Thoracic aorta (tissue), 2 donors: ENCODE measurements around the gene GPR18. TPM values are rescaled to one million over a fixed set of nuclear protein-coding genes. Genes with fewer than 3 reads are reported as not detected.

ENCODE experiments used
- ATAC-seq: fragments of 150-250 bp; one replicate; pipeline ENCODE4 v1.8.0; 2017; ENCODE audit warnings: low read depth; ENCODE audit not compliant: insufficient number of reproducible peaks, low FRiP score
- DNase-seq: peaks from one replicate; pipeline ENCODE4 v3.0.0-alpha.2; 2020; ENCODE audit warnings: low spot score
- H3K27ac ChIP-seq, 2 donors: fragments of 200-600 bp; sonication (generic); 1 replicate in 1 of 2; 2 replicates in 1 of 2; pipeline ENCODE4 v1.5.1; 2016; ENCODE audit warnings: mild to moderate bottlenecking in 2 of 2, moderate library complexity in 2 of 2
- H3K27me3 ChIP-seq: fragments of 200-600 bp; sonication (generic); replicated peaks from 2 replicates; pipeline ENCODE4 v1.6.0; 2016; ENCODE audit warnings: mild to moderate bottlenecking; ENCODE audit not compliant: insufficient read depth
- H3K36me3 ChIP-seq: fragments of 200-600 bp; sonication (generic); one replicate; pipeline ENCODE4 v1.5.1; 2016
- H3K4me1 ChIP-seq, 2 donors: fragments of 200-600 bp; sonication (generic); 1 replicate in 1 of 2; 2 replicates in 1 of 2; pipeline versions ENCODE4 v1.5.1 to v1.6.0; 2016; ENCODE audit warnings: low read depth in 2 of 2, mild to moderate bottlenecking in 1 of 2; ENCODE audit not compliant: control insufficient read depth in 1 of 2
- H3K4me3 ChIP-seq: fragments of 200-600 bp; sonication (generic); 2 replicates; pipeline ENCODE4 v1.5.1; 2016; ENCODE audit warnings: mild to moderate bottlenecking
- H3K9me3 ChIP-seq: fragments of 200-600 bp; sonication (generic); 2 replicates; pipeline ENCODE4 v1.5.1; 2016
- CTCF ChIP-seq: fragments of 200-600 bp; sonication (generic); IDR thresholded peaks from one replicate; pipeline ENCODE4 v1.5.1; 2019; ENCODE audit warnings: antibody characterized with exemption
- total RNA-seq, 2 donors: library from RNA; depleted of rRNA; stranded (reverse); fragments of >200 nt; gene quantifications; one replicate each; pipeline versions ENCODE4 v1.1.0 to v1.2.3, GENCODE V29; 2016

The GPR18 gene
- total RNA-seq, 2 donors from 2014 or later, result not detected

DNA sequence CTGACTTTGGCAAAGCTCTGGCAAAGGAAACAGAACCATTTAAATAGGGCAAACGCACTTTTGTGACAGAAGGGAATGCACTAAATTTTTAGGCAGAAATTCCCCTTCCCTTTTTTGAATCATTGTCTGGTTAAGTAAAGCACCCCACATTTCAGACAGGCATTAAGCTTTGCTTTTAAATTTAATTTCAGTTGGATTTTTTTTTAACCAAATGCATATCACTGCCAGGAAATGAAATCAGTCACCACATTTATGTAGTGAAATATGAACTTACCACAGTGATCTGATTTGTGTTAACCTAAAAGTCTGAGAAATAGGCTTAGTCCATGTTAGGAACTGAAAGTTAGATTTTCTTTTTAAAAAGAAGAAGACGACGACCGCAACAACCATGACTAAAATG, 38.2 kb upstream of the GPR18 start:
- ATAC-seq, result no peak
- H3K27ac ChIP-seq, result no peak overlapping the region
- H3K4me1 ChIP-seq, result peaks cover 5 to 13% of the 10 kb centered on the region in 2 donors
- no peaks in the 10 kb centered on the region for H3K36me3 ChIP-seq
- no peak for TF ChIP-seq CTCF
- H3K27me3 ChIP-seq, result no peaks in the 10 kb centered on the region
- H3K4me3 ChIP-seq, result no peak overlapping the region
- H3K9me3 ChIP-seq, result no peaks in the 10 kb centered on the region
- no peak for DNase-seq

GRCh38 chr13:99295488-99296252, 37.5 kb upstream of the GPR18 start:
- no peak for TF ChIP-seq CTCF
- H3K4me1 ChIP-seq, result peaks cover 5 to 13% of the 10 kb centered on the region in 2 donors
- no peak for ATAC-seq

DNA sequence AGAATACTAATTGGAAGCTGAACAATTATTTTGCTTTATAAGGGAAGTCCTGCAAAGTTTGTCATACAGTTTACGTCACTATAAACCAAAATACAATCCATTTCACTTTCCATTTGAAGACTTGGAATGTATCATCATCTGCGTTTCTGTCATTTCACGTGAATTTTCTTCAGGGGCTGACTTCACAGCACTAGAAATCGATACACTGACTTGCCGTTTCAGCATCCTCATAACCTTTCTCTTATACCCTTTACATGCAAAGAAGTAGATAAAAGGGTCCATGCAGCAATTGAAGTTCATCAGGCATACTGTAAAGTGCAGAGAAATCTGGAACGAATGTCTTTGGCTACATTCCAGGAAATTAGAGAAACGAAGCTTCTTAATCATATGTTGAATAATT, 36.8 kb upstream of the GPR18 start:
- no peaks in the 10 kb centered on the region for H3K36me3 ChIP-seq
- H3K27ac ChIP-seq, result no peak overlapping the region
- ATAC-seq (no peak), DNase-seq (no peak)
- no peak for TF ChIP-seq CTCF
- H3K4me3 ChIP-seq, result no peak overlapping the region
- H3K27me3 ChIP-seq, result no peaks in the 10 kb centered on the region
- peaks cover 5 to 13% of the 10 kb centered on the region in 2 donors for H3K4me1 ChIP-seq
- H3K9me3 ChIP-seq, result no peaks in the 10 kb centered on the region

More at GRCh38 chr13:99295488-99296252, 37.5 kb upstream of the GPR18 start:
- DNase-seq, result no peak
- Histone ChIP-seq H3K27me3 (no peaks in the 10 kb centered on the region), H3K4me3 (no peak overlapping the region), H3K36me3 (no peaks in the 10 kb centered on the region), H3K9me3 (no peaks in the 10 kb centered on the region), H3K27ac (no peak overlapping the region)

DNA sequence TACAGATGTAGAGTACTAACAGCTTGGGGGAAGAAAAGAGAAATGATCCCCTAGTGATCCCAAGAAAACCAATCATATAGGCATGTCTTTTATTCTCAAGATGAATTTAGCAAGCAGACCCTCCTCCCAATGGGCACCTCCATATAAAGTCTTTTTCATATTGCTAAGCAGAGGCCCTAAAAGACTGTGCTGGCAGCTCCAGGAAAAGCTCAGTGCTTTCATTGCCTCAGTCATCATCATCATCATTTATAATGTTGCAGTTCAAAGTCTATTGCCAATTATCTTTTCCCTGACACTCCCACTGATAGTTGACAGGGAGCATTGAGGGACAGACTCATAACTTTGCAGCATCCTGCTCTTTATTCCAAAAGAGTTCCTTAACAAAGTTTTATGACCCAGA, 36.0 kb upstream of the GPR18 start:
- no peak overlapping the region for H3K27ac ChIP-seq
- H3K9me3 ChIP-seq, result no peaks in the 10 kb centered on the region
- DNase-seq (no peak), ATAC-seq (no peak)
- H3K4me3 ChIP-seq, result no peak overlapping the region
- H3K36me3 ChIP-seq, result no peaks in the 10 kb centered on the region
- peaks cover 5 to 13% of the 10 kb centered on the region in 2 donors for H3K4me1 ChIP-seq
- no peak for TF ChIP-seq CTCF
- no peaks in the 10 kb centered on the region for H3K27me3 ChIP-seq

DNA sequence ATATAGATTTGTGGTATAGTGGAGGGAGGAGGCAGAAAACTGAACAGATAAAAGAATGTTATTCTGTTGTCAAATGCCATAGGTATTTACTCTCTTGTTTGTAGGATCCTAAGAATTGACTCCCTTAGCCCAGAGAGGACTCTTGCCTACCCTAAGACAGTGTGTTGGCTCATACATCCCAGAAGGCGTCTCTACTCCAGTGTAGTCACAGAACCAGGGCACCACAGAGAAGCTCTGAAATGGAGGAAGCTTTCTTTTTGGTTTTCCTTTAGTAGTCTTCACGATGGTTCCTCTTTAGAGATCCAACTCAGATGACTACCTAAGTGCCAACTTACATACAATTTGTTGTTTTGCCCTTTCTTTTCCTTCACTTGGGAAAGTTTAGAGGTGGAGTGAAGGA, 35.0 kb upstream of the GPR18 start:
- DNase-seq (no peak), ATAC-seq (no peak)
- Histone ChIP-seq H3K36me3 (no peaks in the 10 kb centered on the region), H3K27ac (no peak overlapping the region), H3K4me1 (peaks cover 9 to 21% of the 10 kb centered on the region in 2 donors), H3K4me3 (no peak overlapping the region), H3K27me3 (no peaks in the 10 kb centered on the region), H3K9me3 (no peaks in the 10 kb centered on the region)
- no peak for TF ChIP-seq CTCF
